Measurements from ENCODE around the gene HHLA2.

HHLA2 gene

GRCh38 chr3:108409800-108410178 lies 113.4 kb downstream of the HHLA2 start:
- ChIA-PET CTCF (interaction anchor here (0.8 to 1.8 kb wide), 6 partner anchors 8 to 256 kb away, joined by 3 to 5 read pairs (median 3); no protein-coding TSS in a partner anchor), POLR2A (no interaction called here)
- DNase-seq (ENCODE audit: extremely low spot score), result no peak
- no peak for TF ChIP-seq CTCF (IDR thresholded peaks at IDR 0.05; ENCODE audit: control extremely low read depth, extremely low read depth, low read depth, missing control alignments)

- ChIA-PET POLR2A (no interaction called here), CTCF (interaction anchor here (0.7 to 1.8 kb wide), 13 partner anchors 9 to 472 kb away, joined by 3 to 4 read pairs (median 3); no protein-coding TSS in a partner anchor)
- TF ChIP-seq CTCF (IDR thresholded peaks at IDR 0.05; ENCODE audit: control extremely low read depth, extremely low read depth, low read depth, missing control alignments), result no peak
- DNase-seq (ENCODE audit: extremely low spot score), result no peak
These were observed 114.2 kb downstream of the HHLA2 start for GRCh38 chr3:108410531-108410984.

- no peak for DNase-seq (ENCODE audit: extremely low spot score)
- no peak for TF ChIP-seq CTCF (IDR thresholded peaks at IDR 0.05; ENCODE audit: control extremely low read depth, extremely low read depth, low read depth, missing control alignments)
- POLR2A ChIA-PET, result no interaction called here
- CTCF ChIA-PET, result interaction anchor here (1.2 kb wide), 1 partner anchor 16 kb away, joined by 3 read pairs; no protein-coding TSS in a partner anchor
These were observed 115.9 kb downstream of the HHLA2 start for GRCh38 chr3:108412121-108412750.

GRCh38 chr3:108414007-108414406 lies 117.7 kb downstream of the HHLA2 start:
- TF ChIP-seq CTCF (IDR thresholded peaks at IDR 0.05; ENCODE audit: control extremely low read depth, extremely low read depth, low read depth, missing control alignments), result no peak
- ChIA-PET CTCF (interaction anchor here (1.1 to 1.8 kb wide), 3 partner anchors 8 to 754 kb away, joined by 3 to 5 read pairs (median 5); no protein-coding TSS in a partner anchor), POLR2A (no interaction called here)

GRCh38 chr3:108415661-108416060 lies 119.3 kb downstream of the HHLA2 start:
- ChIA-PET POLR2A (no interaction called here), CTCF (interaction anchor here (3.0 kb wide), 1 partner anchor 8 kb away, joined by 12 read pairs; no protein-coding TSS in a partner anchor)
- no peak for TF ChIP-seq CTCF (IDR thresholded peaks at IDR 0.05; ENCODE audit: control extremely low read depth, extremely low read depth, low read depth, missing control alignments)
- DNase-seq (ENCODE audit: extremely low spot score), result no peak

More at GRCh38 chr3:108414007-108414406, 117.7 kb downstream of the HHLA2 start:
- DNase-seq (ENCODE audit: extremely low spot score), result no peak

- no peak for DNase-seq (ENCODE audit: extremely low spot score)
- CTCF ChIA-PET, result interaction anchor here (3.0 kb wide), 1 partner anchor 9 kb away, joined by 12 read pairs; no protein-coding TSS in a partner anchor
- TF ChIP-seq CTCF (IDR thresholded peaks at IDR 0.05; ENCODE audit: control extremely low read depth, extremely low read depth, low read depth, missing control alignments), result no peak
- POLR2A ChIA-PET, result no interaction called here
These were observed 119.9 kb downstream of the HHLA2 start for GRCh38 chr3:108416111-108416869.
